Measurements from ENCODE around the gene PDE6C. TPM values are rescaled to one million over a fixed set of nuclear protein-coding genes. Genes with fewer than 3 reads are reported as not detected.

The PDE6C gene
- total RNA-seq, 2 donors from 2014 or later: not detected

DNA sequence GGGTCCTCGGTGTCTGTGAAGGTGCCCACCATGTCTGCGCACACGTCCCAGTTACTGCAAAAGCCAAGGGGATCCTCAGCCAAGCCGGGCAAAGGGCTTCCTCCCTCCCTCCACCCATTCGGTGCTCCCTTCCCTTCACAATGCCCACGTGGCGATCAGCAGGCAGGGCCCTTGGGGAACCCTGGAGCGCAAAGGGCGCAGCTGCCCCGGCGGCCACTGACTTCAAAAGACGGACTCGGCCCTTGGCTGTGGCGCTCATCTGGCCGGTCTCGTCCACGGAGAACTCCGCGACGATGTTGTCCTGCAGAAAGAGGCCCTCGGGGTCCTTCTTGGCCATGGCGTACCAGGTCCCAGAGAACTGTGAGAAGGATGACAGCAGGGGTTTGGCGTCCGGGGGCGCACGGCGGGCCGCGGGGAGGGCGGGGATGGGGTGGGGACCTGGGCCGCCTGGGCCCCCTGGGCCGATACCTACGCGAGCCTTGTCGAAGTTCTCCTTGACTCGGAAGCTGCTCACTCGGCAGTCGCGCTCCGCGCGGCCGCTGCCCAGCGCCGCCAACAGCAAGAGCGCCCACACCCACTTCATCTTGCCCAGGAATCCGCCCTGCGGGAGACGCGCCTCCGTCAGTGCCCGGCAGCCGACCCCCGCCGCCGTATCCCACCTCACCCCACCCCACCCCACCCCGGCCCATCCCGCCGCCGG is 11.7 kb upstream of the PDE6C start:
- H3K27me3 Mint-ChIP-seq (ENCODE audit: insufficient read depth): peaks cover 59% of the 10 kb centered on the region
- no peaks in the 10 kb centered on the region for H3K9me3 Mint-ChIP-seq
- peak overlapping the region; percentile 56 for H3K4me3 Mint-ChIP-seq

GRCh38 chr10:93601146-93601773 is 11.1 kb upstream of the PDE6C start, which contains the start of gene RBP4:
Gene RBP4, minus strand, starts transcription at chr10:93601235. Its CDS starts 207 bp downstream, at chr10:93601028.
- H3K4me3 ChIP-seq (ENCODE audit: low read length): peak within 1 kb of the TSS; percentile 62
- TF ChIP-seq CTCF (conservative IDR thresholded peaks at IDR 0.05): no peak
- WGBS, 2 experiments (ENCODE audit: insufficient coverage in 1 of 2, insufficient read length in 1 of 2): 3 to 5% methylated on average over 20 to 63 of the region's 63 CpGs

More for the DNA sequence above, 11.7 kb upstream of the PDE6C start:
- no peaks in the 10 kb centered on the region for H3K36me3 Mint-ChIP-seq (ENCODE audit: low read depth)
- H3K4me1 ChIP-seq (ENCODE audit: control insufficient read depth, insufficient read depth, low read length): no peaks in the 10 kb centered on the region
- WGBS, 2 experiments (ENCODE audit: insufficient coverage in 1 of 2, insufficient read length in 1 of 2): 25 to 48% methylated on average over 30 to 57 of the region's 60 CpGs
- H3K27me3 ChIP-seq (ENCODE audit: control insufficient read depth, insufficient read depth, low read length, poor library complexity, severe bottlenecking): peaks cover 56% of the 10 kb centered on the region
- no peak overlapping the region for H3K4me3 ChIP-seq (ENCODE audit: low read length)
- H3K9ac ChIP-seq (ENCODE audit: extremely low read depth, low read length, poor library complexity, severe bottlenecking): no peak overlapping the region
- no peak overlapping the region for H3K27ac Mint-ChIP-seq
- H3K36me3 ChIP-seq (ENCODE audit: control insufficient read depth, insufficient read depth, low read length): no peaks in the 10 kb centered on the region
- no peaks in the 10 kb centered on the region for H3K9me3 ChIP-seq (ENCODE audit: control insufficient read depth, low read length)
- peaks cover 14% of the 10 kb centered on the region for H3K4me1 Mint-ChIP-seq
- peak; percentile 71 for DNase-seq
- H3K27ac ChIP-seq (ENCODE audit: low read depth, low read length): no peak overlapping the region
- TF ChIP-seq CTCF (conservative IDR thresholded peaks at IDR 0.05): no peak

DNA sequence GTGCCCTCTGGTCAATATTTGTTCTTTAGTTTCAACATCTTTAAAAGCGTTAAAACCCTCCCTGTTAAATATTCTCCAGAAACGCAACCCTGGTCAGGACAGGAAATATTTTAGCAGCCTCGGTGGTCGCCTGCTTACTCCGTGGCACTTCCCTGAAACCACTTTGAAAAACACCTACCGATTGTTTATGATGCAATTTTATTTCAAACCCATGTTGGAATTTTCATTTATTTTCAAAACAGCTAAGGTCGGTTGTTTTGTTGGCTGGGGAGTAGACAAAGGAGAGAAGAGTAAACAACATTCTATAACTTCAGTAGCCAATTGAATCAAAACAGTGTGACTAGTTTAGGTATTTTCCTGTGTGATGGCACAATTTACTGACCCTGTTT is 10.6 kb upstream of the PDE6C start:
- no peak overlapping the region for H3K27ac ChIP-seq (ENCODE audit: low read depth, low read length)
- peak; percentile 15 for DNase-seq
- Mint-ChIP-seq H3K4me3 (peak overlapping the region; percentile 56), H3K9me3 (no peaks in the 10 kb centered on the region), H3K4me1 (peaks cover 14% of the 10 kb centered on the region), H3K36me3 (ENCODE audit: low read depth) (no peaks in the 10 kb centered on the region), H3K27ac (no peak overlapping the region), H3K27me3 (ENCODE audit: insufficient read depth) (peaks cover 65% of the 10 kb centered on the region)
- no peak overlapping the region for H3K9ac ChIP-seq (ENCODE audit: extremely low read depth, low read length, poor library complexity, severe bottlenecking)
- WGBS, 2 experiments (ENCODE audit: insufficient coverage in 1 of 2, insufficient read length in 1 of 2): 34 to 35% methylated on average over 5 to 6 of the region's 7 CpGs
- H3K4me3 ChIP-seq (ENCODE audit: low read length): peak overlapping the region; percentile 62
- no peaks in the 10 kb centered on the region for H3K4me1 ChIP-seq (ENCODE audit: control insufficient read depth, insufficient read depth, low read length)
- H3K9me3 ChIP-seq (ENCODE audit: control insufficient read depth, low read length): no peaks in the 10 kb centered on the region
- H3K36me3 ChIP-seq (ENCODE audit: control insufficient read depth, insufficient read depth, low read length): no peaks in the 10 kb centered on the region
- peaks cover 56% of the 10 kb centered on the region for H3K27me3 ChIP-seq (ENCODE audit: control insufficient read depth, insufficient read depth, low read length, poor library complexity, severe bottlenecking)
- TF ChIP-seq CTCF (conservative IDR thresholded peaks at IDR 0.05): no peak

More at GRCh38 chr10:93601146-93601773, 11.1 kb upstream of the PDE6C start, which contains the start of gene RBP4:
- peaks cover 65% of the 10 kb centered on the region for H3K27me3 Mint-ChIP-seq (ENCODE audit: insufficient read depth)
- no peak within 1 kb of the TSS for H3K27ac ChIP-seq (ENCODE audit: low read depth, low read length)
- H3K9ac ChIP-seq (ENCODE audit: extremely low read depth, low read length, poor library complexity, severe bottlenecking): no peak within 1 kb of the TSS
- H3K36me3 Mint-ChIP-seq (ENCODE audit: low read depth): no peaks in the 10 kb centered on the region
- peak within 1 kb of the TSS; percentile 56 for H3K4me3 Mint-ChIP-seq
- H3K27me3 ChIP-seq (ENCODE audit: control insufficient read depth, insufficient read depth, low read length, poor library complexity, severe bottlenecking): peaks cover 56% of the 10 kb centered on the region
- H3K9me3 Mint-ChIP-seq: no peaks in the 10 kb centered on the region
- no peak within 1 kb of the TSS for H3K27ac Mint-ChIP-seq
- H3K4me1 Mint-ChIP-seq: peaks cover 14% of the 10 kb centered on the region
- H3K36me3 ChIP-seq (ENCODE audit: control insufficient read depth, insufficient read depth, low read length): no peaks in the 10 kb centered on the region
- DNase-seq: no peak
- H3K4me1 ChIP-seq (ENCODE audit: control insufficient read depth, insufficient read depth, low read length): no peaks in the 10 kb centered on the region
- H3K9me3 ChIP-seq (ENCODE audit: control insufficient read depth, low read length): no peaks in the 10 kb centered on the region

Data from endodermal cell (in vitro differentiated cells).